H9 (cell line): ENCODE data around the gene DTWD2. TPM values are rescaled to one million over a fixed set of nuclear protein-coding genes. Genes with fewer than 3 reads are reported as not detected.
A peak's percentile ranks its signal among the peaks of the same experiment; 100 is the strongest.

Experiments
- DNase-seq: peaks from one replicate; pipeline ENCODE4 v3.0.0-alpha.2; 2017
- H2AFZ ChIP-seq: one replicate; pipeline ENCODE4 v1.6.1; 2013; ENCODE audit warnings: mild to moderate bottlenecking, low read length, control low read depth, moderate library complexity
- H2AK5ac ChIP-seq: 2 replicates; pipeline ENCODE4 v1.6.1; 2013; ENCODE audit warnings: low read length, control low read depth, mixed read lengths; ENCODE audit not compliant: insufficient read length
- H2BK120ac ChIP-seq: one replicate; pipeline ENCODE4 v1.6.1; 2013; ENCODE audit warnings: low read depth, mild to moderate bottlenecking, low read length, control low read depth, inconsistent platforms; ENCODE audit not compliant: poor library complexity, severe bottlenecking
- H2BK12ac ChIP-seq: 2 replicates; pipeline ENCODE4 v1.6.1; 2013; ENCODE audit warnings: low read length, control low read depth, mixed read lengths, low read depth; ENCODE audit not compliant: insufficient read length
- H2BK15ac ChIP-seq: 2 replicates; pipeline ENCODE4 v1.6.1; 2013; ENCODE audit warnings: low read depth, low read length, control low read depth
- H2BK20ac ChIP-seq: one replicate; pipeline ENCODE4 v1.6.1; 2013; ENCODE audit warnings: low read depth, mild to moderate bottlenecking, low read length, control low read depth, inconsistent platforms; ENCODE audit not compliant: poor library complexity, severe bottlenecking
- H2BK5ac ChIP-seq: 2 replicates; pipeline ENCODE4 v1.6.1; 2013; ENCODE audit warnings: low read length, control low read depth, mixed read lengths; ENCODE audit not compliant: insufficient read length
- H3K14ac ChIP-seq: 2 replicates; pipeline ENCODE4 v1.6.1; 2013; ENCODE audit warnings: low read length, control low read depth; ENCODE audit not compliant: insufficient read depth
- H3K18ac ChIP-seq: 2 replicates; pipeline ENCODE4 v1.6.1; 2013; ENCODE audit warnings: low read depth, mild to moderate bottlenecking, mixed read lengths, low read length, control low read depth; ENCODE audit not compliant: insufficient read length
- H3K23ac ChIP-seq: 2 replicates; pipeline ENCODE4 v1.6.1; 2013; ENCODE audit warnings: low read length, control low read depth, mixed read lengths, low read depth; ENCODE audit not compliant: insufficient read length
- H3K23me2 ChIP-seq: 2 replicates; pipeline ENCODE4 v1.6.1; 2013; ENCODE audit warnings: low read depth, mild to moderate bottlenecking, mixed read lengths, low read length, control low read depth; ENCODE audit not compliant: insufficient read length, poor library complexity, severe bottlenecking
- H3K27ac ChIP-seq: 2 replicates; pipeline ENCODE4 v1.5.1; 2013; ENCODE audit warnings: low read length, control low read depth, mixed read lengths, low read depth; ENCODE audit not compliant: insufficient read length
- H3K27me3 ChIP-seq: 2 replicates; pipeline ENCODE4 v1.6.1; 2013; ENCODE audit warnings: low read length, control low read depth, inconsistent platforms; ENCODE audit not compliant: insufficient read depth
- H3K4ac ChIP-seq: 2 replicates; pipeline ENCODE4 v1.6.1; 2013; ENCODE audit warnings: low read depth, mild to moderate bottlenecking, control low read depth, inconsistent platforms, low read length, moderate library complexity
- H3K4me1 ChIP-seq: 2 replicates; pipeline ENCODE4 v1.6.1; 2013; ENCODE audit warnings: low read length, control low read depth, inconsistent platforms; ENCODE audit not compliant: insufficient read depth
- H3K4me2 ChIP-seq: 2 replicates; pipeline ENCODE4 v1.6.1; 2013; ENCODE audit warnings: low read length, control low read depth, mixed read lengths; ENCODE audit not compliant: insufficient read length, insufficient read depth
- H3K56ac ChIP-seq: 2 replicates; pipeline ENCODE4 v1.6.1; 2013; ENCODE audit warnings: low read depth, mild to moderate bottlenecking, mixed read lengths, low read length, control low read depth; ENCODE audit not compliant: insufficient read length
- H3K79me1 ChIP-seq: 2 replicates; pipeline ENCODE4 v1.6.1; 2013; ENCODE audit warnings: low read depth, mild to moderate bottlenecking, moderate library complexity, low read length, control low read depth, inconsistent platforms; ENCODE audit not compliant: insufficient read depth, poor library complexity, severe bottlenecking
- H3K79me2 ChIP-seq: 2 replicates; pipeline ENCODE4 v1.6.1; 2013; ENCODE audit warnings: low read length, control low read depth, inconsistent platforms; ENCODE audit not compliant: insufficient read depth
- H3K9ac ChIP-seq: 2 replicates; pipeline ENCODE4 v1.6.1; 2013; ENCODE audit warnings: low read length, control low read depth, mixed read lengths; ENCODE audit not compliant: insufficient read length; ENCODE audit errors: extremely low read depth
- H3K9me3 ChIP-seq: one replicate; pipeline ENCODE4 v1.6.1; 2013; ENCODE audit warnings: low read depth, low read length, inconsistent platforms; ENCODE audit not compliant: control insufficient read depth
- H3T11ph ChIP-seq: one replicate; pipeline ENCODE4 v1.6.1; 2013; ENCODE audit warnings: mild to moderate bottlenecking, low read length, control low read depth, inconsistent platforms
- H4K20me1 ChIP-seq: one replicate; pipeline ENCODE4 v1.6.1; 2013; ENCODE audit not compliant: control insufficient read depth, insufficient read length, insufficient read depth
- H4K5ac ChIP-seq: 2 replicates; pipeline ENCODE4 v1.6.1; 2013; ENCODE audit warnings: low read depth, mild to moderate bottlenecking, mixed read lengths, low read length, control low read depth; ENCODE audit not compliant: insufficient read length
- H4K8ac ChIP-seq: replicated peaks from 2 replicates; pipeline ENCODE4 v1.6.1; 2013; ENCODE audit warnings: low read length, control low read depth, mixed read lengths, low read depth; ENCODE audit not compliant: insufficient read length
- H4K91ac ChIP-seq: 2 replicates; pipeline ENCODE4 v1.6.1; 2013; ENCODE audit warnings: low read depth, mild to moderate bottlenecking, moderate library complexity, mixed read lengths, low read length, control low read depth; ENCODE audit not compliant: insufficient read length
- H3K27ac Mint-ChIP-seq, 3 experiments: 2 replicates in 2 of 3; 3 replicates in 1 of 3; pipeline ENCODE4 v1.8.0; 2020 to 2021; ENCODE audit warnings: mixed read lengths in 3 of 3, mild to moderate bottlenecking in 1 of 3, moderate library complexity in 1 of 3
- H3K27me3 Mint-ChIP-seq: 2 replicates; pipeline ENCODE4 v1.8.0; 2021; ENCODE audit warnings: low read depth, mild to moderate bottlenecking, moderate library complexity, mixed read lengths
- H3K36me3 Mint-ChIP-seq, 3 experiments: 2 replicates in 2 of 3; 3 replicates in 1 of 3; pipeline ENCODE4 v1.8.0; 2020 to 2021; ENCODE audit warnings: low read depth in 3 of 3, mixed read lengths in 3 of 3; ENCODE audit not compliant: insufficient read depth in 1 of 3
- H3K4me1 Mint-ChIP-seq, 2 experiments: 2 replicates each; pipeline ENCODE4 v1.8.0; 2020; ENCODE audit warnings: mixed read lengths in 2 of 2
- H3K4me3 Mint-ChIP-seq, 2 experiments: 2 replicates in 1 of 2; 3 replicates in 1 of 2; pipeline ENCODE4 v1.8.0; 2020 to 2021; ENCODE audit warnings: mild to moderate bottlenecking in 2 of 2, mixed read lengths in 2 of 2, moderate library complexity in 1 of 2
- H3K9me3 Mint-ChIP-seq, 2 experiments: 2 replicates in 1 of 2; 3 replicates in 1 of 2; pipeline ENCODE4 v1.8.0; 2020; ENCODE audit warnings: mild to moderate bottlenecking in 2 of 2, mixed read lengths in 2 of 2, moderate library complexity in 1 of 2
- WGBS: extraction: QIAGEN DNeasy Blood & Tissue Kit; methylation state at CpG from one replicate; pipeline ENCODE4 v1.1.7; 2013; ENCODE audit warnings: missing lambda C conversion rate, low lambda C conversion rate, mixed read lengths; ENCODE audit not compliant: insufficient read length; ENCODE audit errors: extremely low coverage; 5-methylcytosine and 5-hydroxymethylcytosine counted together
- total RNA-seq: library from RNA; stranded (reverse); gene quantifications from 2 replicates; pipeline ENCODE4 v1.2.1, GENCODE V29; 2021
- TF ChIP-seq, protein P1 (sequence below): fragments of 200-600 bp; sonication (generic); conservative IDR thresholded peaks from 3 replicates; pipeline ENCODE4 v1.8.0; 2021; ENCODE audit warnings: antibody characterized with exemption, mild to moderate bottlenecking

The DTWD2 gene
- total RNA-seq, 1 experiment from 2014 or later, result 10.8 TPM

DNA sequence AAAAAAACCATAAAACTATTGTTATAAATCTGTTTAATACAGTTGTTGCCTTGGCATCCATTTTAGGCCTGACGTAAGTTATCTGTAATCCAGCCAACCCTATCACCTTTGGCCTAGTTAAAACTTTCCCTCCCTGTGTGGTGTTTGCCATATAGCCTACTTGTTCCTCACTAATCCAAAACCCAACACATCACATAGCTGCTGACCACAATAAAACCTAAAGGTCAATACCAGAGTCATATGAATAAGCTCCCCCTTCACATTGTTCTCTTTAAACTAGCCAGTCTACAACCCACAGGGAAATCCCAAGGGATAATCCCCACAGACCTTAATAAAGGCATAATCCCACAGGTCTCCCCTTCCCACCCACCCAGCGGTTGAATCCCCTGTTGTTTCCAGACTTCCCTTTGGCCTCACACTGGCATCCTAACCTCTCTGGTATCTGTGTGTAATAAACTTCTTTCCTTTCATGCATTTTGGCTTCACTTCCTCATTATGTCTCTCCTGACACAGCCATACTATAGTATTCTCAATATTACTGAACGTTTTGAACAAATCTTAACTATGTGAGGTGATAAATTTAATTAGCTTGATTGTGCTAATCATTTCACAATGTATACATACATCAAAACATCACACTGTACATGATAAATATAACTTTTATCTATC lies 50.8 kb downstream of the DTWD2 start:
- Histone ChIP-seq H3K27me3 (no peaks in the 10 kb centered on the region), H3K79me1 (no peaks in the 10 kb centered on the region), H3K23me2 (no peaks in the 10 kb centered on the region), H4K8ac (no peak overlapping the region), H2AFZ (no peak overlapping the region), H2BK120ac (no peak overlapping the region), H3T11ph (no peak overlapping the region), H3K4ac (no peak overlapping the region), H3K18ac (no peak overlapping the region), H2AK5ac (no peak overlapping the region), H3K79me2 (no peaks in the 10 kb centered on the region), H3K23ac (no peak overlapping the region), H4K5ac (no peak overlapping the region), H3K4me2 (no peak overlapping the region), H3K9ac (no peak overlapping the region), H2BK20ac (no peak overlapping the region), H3K4me1 (peaks cover 3% of the 10 kb centered on the region; the same call in 1 of the 2 replicates), H3K27ac (no peak overlapping the region), H3K9me3 (no peaks in the 10 kb centered on the region), H3K14ac (no peak overlapping the region), H2BK15ac (no peak overlapping the region), H4K20me1 (no peaks in the 10 kb centered on the region), H4K91ac (no peak overlapping the region), H2BK5ac (no peak overlapping the region), H2BK12ac (no peak overlapping the region), H3K56ac (no peak overlapping the region)
- Mint-ChIP-seq H3K9me3 (no peaks in the 10 kb centered on the region), H3K4me1 (peaks cover 19 to 21% of the 10 kb centered on the region in 2 experiments), H3K27ac (peak overlapping the region in 2 of 3 experiments; percentile 19 to 32; a peak in 3 of 7 replicates), H3K27me3 (no peaks in the 10 kb centered on the region), H3K4me3 (no peak overlapping the region), H3K36me3 (peaks cover 0 to 20% (median 6%) of the 10 kb centered on the region in 3 experiments; a peak in 3 of 7 replicates)
- no CpG with 5 or more reads among the region's 3 CpGs for WGBS
- TF ChIP-seq, protein P1, sequence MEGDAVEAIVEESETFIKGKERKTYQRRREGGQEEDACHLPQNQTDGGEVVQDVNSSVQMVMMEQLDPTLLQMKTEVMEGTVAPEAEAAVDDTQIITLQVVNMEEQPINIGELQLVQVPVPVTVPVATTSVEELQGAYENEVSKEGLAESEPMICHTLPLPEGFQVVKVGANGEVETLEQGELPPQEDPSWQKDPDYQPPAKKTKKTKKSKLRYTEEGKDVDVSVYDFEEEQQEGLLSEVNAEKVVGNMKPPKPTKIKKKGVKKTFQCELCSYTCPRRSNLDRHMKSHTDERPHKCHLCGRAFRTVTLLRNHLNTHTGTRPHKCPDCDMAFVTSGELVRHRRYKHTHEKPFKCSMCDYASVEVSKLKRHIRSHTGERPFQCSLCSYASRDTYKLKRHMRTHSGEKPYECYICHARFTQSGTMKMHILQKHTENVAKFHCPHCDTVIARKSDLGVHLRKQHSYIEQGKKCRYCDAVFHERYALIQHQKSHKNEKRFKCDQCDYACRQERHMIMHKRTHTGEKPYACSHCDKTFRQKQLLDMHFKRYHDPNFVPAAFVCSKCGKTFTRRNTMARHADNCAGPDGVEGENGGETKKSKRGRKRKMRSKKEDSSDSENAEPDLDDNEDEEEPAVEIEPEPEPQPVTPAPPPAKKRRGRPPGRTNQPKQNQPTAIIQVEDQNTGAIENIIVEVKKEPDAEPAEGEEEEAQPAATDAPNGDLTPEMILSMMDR, result no peak
- DNase-seq, result no peak
